Measurements from ENCODE around the gene LAT. TPM values are rescaled to one million over a fixed set of nuclear protein-coding genes. Genes with fewer than 3 reads are reported as not detected.

Gene LAT
- total RNA-seq, 6 donors from 2014 or later = 3.5 to 70.2 (median 17.5) TPM

DNA sequence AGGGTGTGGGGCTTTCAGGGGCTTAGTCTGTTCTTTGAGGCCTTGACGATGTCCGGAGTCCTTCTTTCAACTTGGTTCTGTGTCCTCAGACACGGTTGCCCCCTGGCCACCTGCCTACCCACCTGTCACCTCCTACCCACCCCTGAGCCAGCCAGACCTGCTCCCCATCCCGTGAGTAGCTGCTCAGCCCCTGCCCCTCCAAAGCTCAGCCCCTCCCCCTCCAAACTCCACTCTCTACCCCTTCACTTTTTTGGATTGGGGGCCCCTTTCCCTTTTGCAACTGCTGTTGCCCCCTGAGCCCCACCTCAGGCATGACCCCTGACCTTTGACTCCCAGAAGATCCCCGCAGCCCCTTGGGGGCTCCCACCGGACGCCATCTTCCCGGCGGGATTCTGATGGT lies 1.2 kb downstream of the LAT start:
- TF ChIP-seq CTCF (IDR thresholded peaks at IDR 0.05) (no peak), POLR2AphosphoS5 (IDR thresholded peaks at IDR 0.05) (no peak), EP300 (IDR thresholded peaks at IDR 0.05) (no peak)
- DNase-seq = no peak
- Histone ChIP-seq H3K27me3 (no peaks in the 10 kb centered on the region), H3K4me1 (peaks cover 0 to 9% (median 5%) of the 10 kb centered on the region in 4 donors), H3K27ac (peak overlapping the region in 2 of 4 donors; percentile 37 to 73), H3K9me3 (peaks cover 0 to 11% (median 1%) of the 10 kb centered on the region in 4 donors), H3K4me3 (peak overlapping the region in 3 of 4 donors; percentile 37 to 47 (median 43)), H3K36me3 (peaks cover 0 to 89% (median 64%) of the 10 kb centered on the region in 4 donors)
- no peak for ATAC-seq (ENCODE audit: low FRiP score in 2 of 2)
- WGBS, 2 donors = 86 to 96% methylated on average over 9 of the region's 9 CpGs

- Histone ChIP-seq H3K4me1 (peaks cover 0 to 9% (median 5%) of the 10 kb centered on the region in 4 donors), H3K9me3 (peaks cover 0 to 9% (median under 1%) of the 10 kb centered on the region in 4 donors), H3K27me3 (no peaks in the 10 kb centered on the region), H3K4me3 (peak overlapping the region in 3 of 4 donors; percentile 37 to 47 (median 43)), H3K36me3 (peaks cover 0 to 85% (median 59%) of the 10 kb centered on the region in 4 donors), H3K27ac (peak overlapping the region in 2 of 4 donors; percentile 37 to 73)
- DNase-seq = no peak
- TF ChIP-seq POLR2AphosphoS5 (IDR thresholded peaks at IDR 0.05) = no peak
- no peak for TF ChIP-seq POLR2A (IDR thresholded peaks at IDR 0.05)
- no peak for TF ChIP-seq CTCF (IDR thresholded peaks at IDR 0.05)
- no peak for TF ChIP-seq EP300 (IDR thresholded peaks at IDR 0.05)
- ATAC-seq (ENCODE audit: low FRiP score in 2 of 2) = no peak
- 87 to 94% methylated on average over 12 to 13 of the region's 13 CpGs for WGBS, 2 donors
Observed at GRCh38 chr16:28986492-28986891, 1.6 kb downstream of the LAT start.

- Histone ChIP-seq H3K27ac (no peak overlapping the region), H3K36me3 (peaks cover 0 to 77% (median 51%) of the 10 kb centered on the region in 4 donors), H3K9me3 (peaks cover 0 to 7% (median 0%) of the 10 kb centered on the region in 4 donors), H3K4me1 (peaks cover 0 to 9% (median 5%) of the 10 kb centered on the region in 4 donors), H3K27me3 (no peaks in the 10 kb centered on the region), H3K4me3 (no peak overlapping the region)
- DNase-seq = no peak
- ATAC-seq (ENCODE audit: low FRiP score in 2 of 2) = no peak
- no peak for TF ChIP-seq CTCF (IDR thresholded peaks at IDR 0.05)
- TF ChIP-seq POLR2A (IDR thresholded peaks at IDR 0.05) = no peak
- TF ChIP-seq EP300 (IDR thresholded peaks at IDR 0.05) = no peak
- no peak for TF ChIP-seq POLR2AphosphoS5 (IDR thresholded peaks at IDR 0.05)
- 89 to 95% methylated on average over 4 of the region's 4 CpGs for WGBS, 2 donors
Observed at GRCh38 chr16:28987170-28987853, 2.5 kb downstream of the LAT start.

GRCh38 chr16:28989363-28989762 lies 4.5 kb downstream of the LAT start:
- Histone ChIP-seq H3K4me3 (no peak overlapping the region), H3K27ac (no peak overlapping the region), H3K9me3 (peaks cover 0 to 7% (median 0%) of the 10 kb centered on the region in 4 donors), H3K27me3 (no peaks in the 10 kb centered on the region), H3K36me3 (peaks cover 0 to 57% (median 32%) of the 10 kb centered on the region in 4 donors), H3K4me1 (peaks cover 0 to 7% (median 2%) of the 10 kb centered on the region in 4 donors)
- ATAC-seq (ENCODE audit: low FRiP score in 2 of 2) = no peak
- WGBS, 2 donors = 91 to 98% methylated on average over 12 to 14 of the region's 14 CpGs
- TF ChIP-seq POLR2AphosphoS5 (IDR thresholded peaks at IDR 0.05) = no peak
- TF ChIP-seq EP300 (IDR thresholded peaks at IDR 0.05) = no peak
- TF ChIP-seq CTCF (IDR thresholded peaks at IDR 0.05) = no peak
- no peak for DNase-seq
